Measurements from ENCODE around the gene MYEOV.
A peak's percentile ranks its signal among the peaks of the same experiment; 100 is the strongest.

MYEOV gene

DNA sequence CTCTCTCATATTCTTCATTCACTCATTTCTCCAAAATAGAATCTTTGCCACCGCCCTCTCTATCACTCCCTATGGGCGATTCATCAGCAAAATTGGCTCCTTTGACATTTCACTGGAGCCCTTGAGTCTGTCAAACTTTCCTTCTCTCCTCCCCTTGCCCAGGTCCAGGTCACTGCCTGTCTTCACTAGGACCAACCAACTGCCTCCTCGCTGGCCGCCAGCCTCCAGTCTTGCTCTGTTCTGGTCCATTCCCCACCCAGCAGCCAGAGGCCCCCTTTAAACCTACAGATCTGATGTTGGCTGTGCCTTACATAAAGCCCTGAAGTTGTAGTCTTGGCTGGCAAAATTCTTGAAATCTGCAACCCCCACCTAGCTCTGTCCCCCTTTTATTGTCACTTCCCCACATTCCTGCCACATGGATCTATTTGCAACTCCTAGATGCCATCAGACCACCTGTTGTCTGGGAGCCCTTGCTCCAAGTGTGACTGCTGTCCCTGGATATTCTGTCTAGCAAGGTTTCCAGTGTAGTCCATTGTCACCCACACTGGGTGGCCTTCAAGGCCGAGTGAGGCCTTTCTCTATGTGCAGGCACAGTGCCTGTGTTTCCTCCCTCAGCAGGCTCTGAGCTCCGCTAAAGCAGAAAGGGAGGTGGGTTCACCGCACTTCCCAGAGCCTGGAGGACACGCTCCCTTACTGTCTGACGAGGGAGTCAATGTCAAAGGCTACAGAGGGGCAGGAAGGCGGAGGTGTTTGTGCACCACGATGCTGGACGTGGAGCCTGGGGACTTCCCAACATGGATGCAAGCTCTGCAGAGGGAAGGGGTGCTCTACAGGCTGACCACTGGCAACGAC is 25.5 kb downstream of the MYEOV start:
- DNase-seq: no peak

DNA sequence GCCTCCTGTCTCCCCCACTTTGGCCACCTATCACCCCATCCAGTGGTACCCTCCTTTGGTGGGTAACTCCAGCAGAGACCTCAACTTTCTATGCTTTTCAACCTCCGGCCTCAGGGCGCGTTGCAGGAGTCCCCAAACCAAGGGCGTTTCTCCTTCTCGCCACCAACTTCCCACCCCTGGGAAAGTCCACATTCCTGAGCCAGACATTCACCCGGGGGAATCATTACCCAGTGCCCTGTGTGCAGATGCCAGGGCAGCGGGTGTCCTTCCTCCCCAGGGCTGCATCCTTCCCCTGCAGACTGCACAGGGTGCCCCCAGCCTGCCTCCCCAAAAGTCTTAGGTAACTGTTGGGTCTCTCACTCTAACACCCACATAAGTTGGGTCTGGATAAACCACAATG is 26.4 kb downstream of the MYEOV start:
- no peak for DNase-seq

DNA sequence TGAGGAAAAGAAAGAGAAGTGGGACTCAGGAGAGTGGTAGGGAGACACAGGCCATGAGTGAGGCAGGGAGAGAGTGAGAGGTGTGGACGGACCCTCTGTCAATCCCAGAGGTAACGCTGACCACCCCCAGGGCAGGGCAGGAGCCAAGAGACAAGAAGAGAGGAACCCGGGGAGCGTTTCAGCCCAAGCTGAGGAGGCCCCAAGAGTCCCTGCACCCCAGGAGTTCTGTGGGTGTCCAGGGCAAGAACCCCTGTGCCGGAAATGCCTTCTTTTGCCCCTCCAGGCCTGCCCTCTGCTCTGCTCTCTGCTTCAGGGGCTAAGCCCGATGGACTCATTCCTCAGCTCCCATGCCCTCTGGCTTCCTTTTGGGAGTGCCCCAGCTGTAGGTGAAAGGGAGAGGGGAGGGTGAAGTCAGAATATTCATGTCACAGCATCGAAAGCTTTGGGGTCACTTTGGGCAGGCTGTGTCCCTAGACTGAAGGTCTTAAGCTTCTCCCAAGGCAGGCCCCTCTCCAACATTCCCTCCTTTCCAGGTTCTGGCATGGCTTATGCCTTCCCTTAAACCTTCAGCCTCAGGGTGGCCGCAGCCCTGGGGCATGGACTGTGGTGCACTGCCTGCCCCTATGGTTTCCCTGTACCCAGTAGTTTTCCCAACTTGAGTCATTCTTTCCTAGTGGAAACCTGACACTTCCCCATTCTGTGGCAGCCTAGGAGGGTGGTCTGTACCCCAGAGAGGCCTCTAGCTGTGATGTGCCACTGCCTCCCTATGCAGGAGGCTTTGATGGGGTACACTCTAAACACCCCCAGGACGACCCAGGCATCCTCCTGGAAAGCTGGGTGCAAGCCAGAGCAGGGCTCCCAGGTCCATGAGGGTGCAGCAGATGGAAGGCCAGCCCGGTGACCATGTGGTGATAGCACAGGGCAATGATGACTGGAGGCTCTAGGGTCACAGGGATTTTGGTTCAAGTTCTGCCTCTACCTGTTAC is 27.1 kb downstream of the MYEOV start:
- DNase-seq: no peak

- no peak for DNase-seq
Observed at GRCh38 chr11:69321877-69322361, 28.0 kb downstream of the MYEOV start.

- no peak for DNase-seq
Observed at GRCh38 chr11:69325446-69325845, 31.5 kb downstream of the MYEOV start.

- DNase-seq: no peak
Observed at GRCh38 chr11:69326622-69327219, 32.8 kb downstream of the MYEOV start.

DNA sequence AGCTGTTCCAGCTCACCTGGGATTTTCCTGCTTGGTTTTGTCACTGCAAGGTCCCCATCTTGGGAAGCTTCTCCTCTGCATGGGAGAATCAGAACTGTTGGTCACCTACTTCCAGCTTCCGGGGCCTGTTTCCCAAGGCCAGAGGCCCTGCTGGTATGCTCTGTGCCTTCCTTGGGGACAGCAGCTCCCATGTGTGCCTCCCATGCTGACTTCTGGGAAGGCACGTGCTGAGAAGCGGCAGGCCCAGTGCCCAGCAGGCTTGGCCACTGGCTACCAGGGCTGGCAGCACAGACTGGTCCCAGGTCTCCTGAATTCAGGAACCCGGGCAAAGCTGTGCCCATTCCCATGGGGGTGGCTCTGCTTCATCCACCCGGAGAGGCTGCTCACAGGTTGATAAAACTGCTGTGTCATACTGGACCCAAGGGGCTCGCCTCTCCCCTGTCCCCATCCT is 33.8 kb downstream of the MYEOV start:
- DNase-seq: no peak

- no peak for DNase-seq
Observed at GRCh38 chr11:69328231-69328630, 34.3 kb downstream of the MYEOV start.

GRCh38 chr11:69329581-69329980 is 35.6 kb downstream of the MYEOV start:
- no peak for DNase-seq

DNA sequence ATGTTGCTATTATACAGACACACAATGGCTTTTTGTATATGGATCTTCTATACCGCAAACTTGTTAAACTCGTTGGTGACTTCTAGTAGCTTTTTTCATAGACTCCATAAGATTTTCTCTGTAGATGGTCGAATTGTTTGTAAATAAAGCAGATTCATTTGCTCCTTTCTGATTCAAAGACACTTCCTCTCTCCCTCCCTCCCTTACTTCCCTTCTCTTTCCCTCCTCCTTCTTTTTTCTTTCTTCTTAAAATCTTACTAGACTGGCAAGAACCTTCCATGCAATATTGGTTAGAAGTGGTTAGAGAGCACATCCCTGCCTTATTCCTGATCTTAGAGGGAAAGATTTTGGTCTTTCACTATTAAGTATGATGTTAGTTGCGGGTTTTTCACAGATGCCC is 36.4 kb downstream of the MYEOV start:
- no peak for DNase-seq

- no peak for DNase-seq
Observed at GRCh38 chr11:69333149-69333710, 39.3 kb downstream of the MYEOV start.

DNA sequence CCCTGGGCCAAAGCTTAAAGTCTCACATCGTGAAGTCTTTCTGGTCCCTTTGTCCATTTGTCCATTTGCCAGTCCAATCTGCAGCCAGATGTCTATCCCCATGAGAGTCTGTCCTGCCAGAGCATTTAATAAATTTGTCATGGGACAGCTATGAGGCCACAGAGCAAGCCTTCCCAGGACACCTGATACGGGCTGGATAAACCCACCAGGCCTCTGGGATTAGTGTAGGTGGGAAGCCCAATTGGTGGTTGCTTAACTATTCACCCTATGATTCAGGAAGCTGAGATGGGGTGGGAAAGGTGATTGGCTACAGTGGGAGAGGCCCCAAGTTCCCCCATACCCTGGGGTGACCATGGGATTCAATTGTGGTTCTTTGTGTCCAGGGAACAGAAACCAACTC is 39.9 kb downstream of the MYEOV start:
- DNase-seq: no peak

- no peak for DNase-seq
Observed at GRCh38 chr11:69335007-69335780, 41.2 kb downstream of the MYEOV start.

DNA sequence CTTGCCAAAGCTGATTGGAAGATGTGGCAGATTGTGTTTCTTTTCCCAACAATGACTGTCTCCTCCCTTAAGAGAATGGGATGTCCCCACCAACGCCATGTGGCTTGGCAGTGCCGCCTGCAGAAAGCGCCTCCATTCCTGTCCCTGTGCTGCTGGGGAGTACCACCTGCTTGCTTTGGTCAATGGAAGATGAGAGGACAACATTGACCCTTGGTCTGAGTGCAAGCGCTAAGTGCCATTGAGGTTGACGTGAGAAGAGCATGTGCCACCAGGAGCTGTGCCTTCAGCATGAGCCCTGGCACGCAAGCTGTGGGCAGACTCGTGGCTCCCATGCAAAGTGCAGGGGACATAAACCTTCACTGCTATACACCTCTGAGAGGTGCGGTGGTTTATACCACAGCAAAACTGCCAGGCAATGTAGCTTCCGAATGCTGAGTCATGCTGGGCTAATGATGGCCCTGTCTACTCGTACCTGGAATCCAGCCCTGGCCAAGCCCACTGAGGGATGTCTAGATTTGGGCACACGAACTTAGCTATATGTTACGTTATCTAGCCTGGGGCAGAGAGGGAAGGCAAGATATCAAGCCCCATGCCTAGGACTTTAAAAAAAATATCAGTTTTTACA is 41.9 kb downstream of the MYEOV start:
- DNase-seq: no peak

DNA sequence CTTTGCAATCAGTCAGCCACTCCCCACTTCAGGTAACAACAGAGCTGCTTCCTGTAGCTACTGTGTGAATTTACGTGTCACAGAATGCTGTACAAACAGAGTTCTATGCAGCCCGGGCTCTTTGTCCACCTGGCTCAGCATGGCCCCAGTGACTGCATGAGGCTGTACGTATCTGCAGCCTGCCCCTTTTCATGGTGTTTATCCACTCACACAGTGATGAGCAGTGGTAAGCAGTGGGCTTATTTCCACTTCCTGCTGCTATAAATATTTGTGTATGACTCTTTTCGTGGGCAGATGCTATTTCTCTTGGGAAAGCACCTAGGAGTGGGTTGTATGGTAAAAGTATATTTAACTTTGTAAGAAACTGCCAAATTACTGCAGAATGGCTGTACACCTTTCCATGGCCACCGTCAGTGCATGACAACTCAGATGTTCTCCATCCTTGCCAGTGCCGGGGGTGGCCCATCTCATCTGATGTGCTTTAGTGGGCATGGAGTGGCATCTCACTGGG is 43.3 kb downstream of the MYEOV start:
- peak; percentile 18 for DNase-seq

- DNase-seq: no peak
Observed at GRCh38 chr11:69339041-69339733, 45.2 kb downstream of the MYEOV start.

- DNase-seq: no peak
Observed at GRCh38 chr11:69339983-69340565, 46.1 kb downstream of the MYEOV start.

- no peak for DNase-seq
Observed at GRCh38 chr11:69342588-69343330, 48.8 kb downstream of the MYEOV start.

Data from NCI-H1092 treated with DMSO at 0.1 percent for 48 hours (cell line).